Measurements from ENCODE around the gene ACTL7B. TPM values are rescaled to one million over a fixed set of nuclear protein-coding genes. Genes with fewer than 3 reads are reported as not detected.
"Not testable (repeated sequence)": the region's sequence is repeated elsewhere in the genome, so short reads cannot be mapped to it uniquely, and the experiment has no call there.

ACTL7B gene
- total RNA-seq (not detected), polyA plus RNA-seq (not detected)

DNA sequence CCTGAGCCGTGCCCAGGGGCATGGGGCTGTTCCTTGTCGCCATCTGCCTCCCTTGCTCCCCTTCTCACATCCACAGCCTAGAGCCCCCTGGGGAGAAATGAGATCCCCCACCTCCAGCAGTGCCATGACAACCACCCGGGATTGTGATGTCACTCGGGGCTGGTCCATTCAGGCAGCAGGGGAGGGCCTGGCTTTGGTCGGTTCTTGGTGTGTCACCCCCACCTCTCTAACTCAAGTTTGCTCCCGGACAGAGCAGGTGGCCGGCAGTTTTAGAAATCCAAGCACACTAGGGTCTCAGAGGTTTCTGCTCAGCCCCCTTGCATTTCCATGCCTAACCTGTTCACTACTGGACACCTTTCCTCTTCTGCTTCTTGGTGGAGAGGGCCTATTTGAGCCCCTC, at the start of gene ACTL7B:
TSS of gene ACTL7B (minus strand) at position 99 of the 400 bp plus-strand sequence. CDS start at position 43, 56 bp downstream.
- intact Hi-C loops (cut with DNase I): no loop called here
- Histone ChIP-seq H3K4me1 (no peaks in the 10 kb centered on the region), H3K36me3 (no peaks in the 10 kb centered on the region), H3K27ac (no peak within 1 kb of the TSS), H3K27me3 (no peaks in the 10 kb centered on the region), H3K9me3 (no peaks in the 10 kb centered on the region), H3K4me3 (no peak within 1 kb of the TSS)
- ATAC-seq (no peak), DNase-seq (no peak), FAIRE-seq (no peak)
- TF ChIP-seq, protein P1, sequence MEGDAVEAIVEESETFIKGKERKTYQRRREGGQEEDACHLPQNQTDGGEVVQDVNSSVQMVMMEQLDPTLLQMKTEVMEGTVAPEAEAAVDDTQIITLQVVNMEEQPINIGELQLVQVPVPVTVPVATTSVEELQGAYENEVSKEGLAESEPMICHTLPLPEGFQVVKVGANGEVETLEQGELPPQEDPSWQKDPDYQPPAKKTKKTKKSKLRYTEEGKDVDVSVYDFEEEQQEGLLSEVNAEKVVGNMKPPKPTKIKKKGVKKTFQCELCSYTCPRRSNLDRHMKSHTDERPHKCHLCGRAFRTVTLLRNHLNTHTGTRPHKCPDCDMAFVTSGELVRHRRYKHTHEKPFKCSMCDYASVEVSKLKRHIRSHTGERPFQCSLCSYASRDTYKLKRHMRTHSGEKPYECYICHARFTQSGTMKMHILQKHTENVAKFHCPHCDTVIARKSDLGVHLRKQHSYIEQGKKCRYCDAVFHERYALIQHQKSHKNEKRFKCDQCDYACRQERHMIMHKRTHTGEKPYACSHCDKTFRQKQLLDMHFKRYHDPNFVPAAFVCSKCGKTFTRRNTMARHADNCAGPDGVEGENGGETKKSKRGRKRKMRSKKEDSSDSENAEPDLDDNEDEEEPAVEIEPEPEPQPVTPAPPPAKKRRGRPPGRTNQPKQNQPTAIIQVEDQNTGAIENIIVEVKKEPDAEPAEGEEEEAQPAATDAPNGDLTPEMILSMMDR (IDR thresholded peaks at IDR 0.05): no peak
- 66 to 74% methylated on average over 7 of the region's 7 CpGs for WGBS, 2 donors

GRCh38 chr9:108905494-108905893, 49.7 kb upstream of the ACTL7B start:
- TF ChIP-seq, protein P1 (IDR thresholded peaks at IDR 0.05): no peak
- no peaks in the 10 kb centered on the region for H3K27me3 ChIP-seq
- no peak for DNase-seq
- intact Hi-C loops (cut with DNase I): no loop called here
- no peak for ATAC-seq
- H3K4me3 ChIP-seq: no peak overlapping the region
- WGBS, 2 donors: 63 to 69% methylated on average over 2 of the region's 2 CpGs
- no peaks in the 10 kb centered on the region for H3K4me1 ChIP-seq
- FAIRE-seq: no peak
- peaks cover 0 to 34% (median 28%) of the 10 kb centered on the region in 3 donors for H3K36me3 ChIP-seq
- H3K9me3 ChIP-seq: no peaks in the 10 kb centered on the region
- H3K27ac ChIP-seq: no peak overlapping the region

DNA sequence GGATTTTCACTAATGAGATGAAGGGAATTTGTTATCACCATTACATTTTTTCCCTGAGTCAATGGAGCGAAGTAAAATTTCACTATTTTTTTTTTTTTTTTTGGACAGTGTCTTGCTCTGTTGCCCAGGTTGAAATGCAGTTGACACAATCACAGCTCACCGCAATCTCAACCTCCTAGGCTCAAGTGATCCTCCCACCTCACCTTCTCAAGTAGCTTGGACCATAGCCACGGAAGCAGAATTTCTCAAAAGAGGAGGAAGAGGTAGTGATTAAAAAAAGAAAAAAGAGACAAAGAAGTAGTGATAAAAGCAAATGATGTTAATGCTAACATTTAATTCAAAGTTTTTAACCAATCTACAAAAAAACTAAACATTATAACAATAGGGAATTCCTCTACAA, 48.4 kb upstream of the ACTL7B start:
- Histone ChIP-seq H3K4me1 (no peaks in the 10 kb centered on the region), H3K27me3 (no peaks in the 10 kb centered on the region), H3K4me3 (no peak overlapping the region), H3K36me3 (peaks cover 0 to 36% (median 31%) of the 10 kb centered on the region in 3 donors), H3K9me3 (no peaks in the 10 kb centered on the region), H3K27ac (no peak overlapping the region)
- TF ChIP-seq, protein P1 (IDR thresholded peaks at IDR 0.05): no peak
- FAIRE-seq: no peak
- WGBS, 2 donors: 93 to 97% methylated on average over 3 of the region's 3 CpGs
- DNase-seq: no peak
- intact Hi-C loops (cut with DNase I): no loop called here
- ATAC-seq: no peak

- H3K27ac ChIP-seq: no peak overlapping the region
- ATAC-seq (no peak), DNase-seq (no peak), FAIRE-seq (no peak)
- H3K36me3 ChIP-seq: peaks cover 0 to 36% (median 27%) of the 10 kb centered on the region in 3 donors
- intact Hi-C loops (cut with DNase I): no loop called here
- H3K27me3 ChIP-seq: no peaks in the 10 kb centered on the region
- no peak overlapping the region for H3K4me3 ChIP-seq
- 73 to 80% methylated on average over 2 of the region's 2 CpGs for WGBS, 2 donors
- no peaks in the 10 kb centered on the region for H3K9me3 ChIP-seq
- TF ChIP-seq, protein P1 (IDR thresholded peaks at IDR 0.05): no peak
- H3K4me1 ChIP-seq: no peaks in the 10 kb centered on the region
Measured at GRCh38 chr9:108903420-108904103, 47.8 kb upstream of the ACTL7B start.

- Histone ChIP-seq H3K4me3 (no peak overlapping the region), H3K27me3 (no peaks in the 10 kb centered on the region), H3K36me3 (peaks cover 0 to 41% (median 11%) of the 10 kb centered on the region in 3 donors), H3K27ac (no peak overlapping the region), H3K4me1 (no peaks in the 10 kb centered on the region), H3K9me3 (no peaks in the 10 kb centered on the region)
- TF ChIP-seq, protein P1 (IDR thresholded peaks at IDR 0.05): no peak
- FAIRE-seq: no peak
- no peak for ATAC-seq
- 85 to 92% methylated on average over 5 of the region's 5 CpGs for WGBS, 2 donors
- intact Hi-C loops (cut with DNase I): no loop called here
- DNase-seq: no peak
Measured at GRCh38 chr9:108900176-108900575, 44.4 kb upstream of the ACTL7B start.

DNA sequence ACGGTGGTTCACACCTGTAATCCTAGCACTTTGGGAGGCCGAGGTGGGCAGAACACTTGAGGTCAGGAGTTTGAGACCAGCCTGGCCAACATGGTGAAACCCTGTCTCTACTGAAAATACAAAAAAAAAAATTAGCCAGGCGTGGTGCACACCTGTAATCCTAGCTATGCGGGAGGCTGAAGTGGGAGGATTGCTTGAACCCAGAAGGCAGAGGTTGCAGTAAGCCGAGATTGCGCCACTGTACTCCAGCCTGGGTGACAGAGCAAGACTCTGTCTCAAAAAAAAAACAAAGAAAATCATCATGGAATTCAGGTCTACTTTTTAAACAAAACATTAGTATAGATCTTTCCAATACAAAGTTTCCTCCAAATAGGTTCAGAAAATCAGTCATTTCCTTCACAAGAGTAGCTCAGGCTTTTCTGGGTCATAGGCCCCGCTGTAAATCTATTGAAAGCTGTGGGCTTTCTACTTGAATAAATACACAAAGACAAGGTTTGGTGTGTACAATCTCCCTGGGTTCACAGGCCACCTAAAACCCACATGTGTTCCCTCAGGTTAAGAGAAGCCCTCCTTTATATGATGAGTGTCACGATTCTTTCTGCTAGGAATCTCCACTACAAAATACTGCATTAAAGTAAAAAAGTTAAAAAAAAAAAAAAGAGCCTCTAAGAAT, 43.4 kb upstream of the ACTL7B start:
- intact Hi-C loops (cut with DNase I); H3K9me3 ChIP-seq; DNase-seq; H3K4me3 ChIP-seq; H3K27ac ChIP-seq; H3K4me1 ChIP-seq; H3K27me3 ChIP-seq; FAIRE-seq; ATAC-seq: not testable (repeated sequence)
- peaks cover 0 to 41% (median 6%) of the 10 kb centered on the region in 3 donors for H3K36me3 ChIP-seq
- WGBS, 2 donors: 94 to 95% methylated on average over 8 of the region's 8 CpGs
